HCT116 (cell line): ENCODE measurements around the gene RUVBL1. TPM values are rescaled to one million over a fixed set of nuclear protein-coding genes. Genes with fewer than 3 reads are reported as not detected.
A peak's percentile ranks its signal among the peaks of the same experiment; 100 is the strongest.

ENCODE experiments used
- ATAC-seq: fragments of 200-7000 bp; cut with Tn5 transposase; 2 replicates; pipeline ENCODE4 v1.9.1; 2020; ENCODE audit warnings: mild to moderate bottlenecking, moderate library complexity
- BruUV-seq: library from RNA; stranded (reverse); fragments of 400-500 nt; replicated peaks from 2 replicates; lab custom pipeline; 2021; lab: Mats Ljungman, UMichigan
- CTCF ChIA-PET: fragments of 300-600 bp; sonication (Branson Sonifier 250); formaldehyde crosslinking; loops from one replicate; lab custom pipeline; 2021; ENCODE audit warnings: antibody characterized with exemption; lab: Charles Lee
- POLR2A ChIA-PET: fragments of 300-600, 350-600 bp; sonication (Branson Sonifier 250); formaldehyde crosslinking; loops from one replicate; lab custom pipeline; 2021; ENCODE audit warnings: antibody characterized with exemption; lab: Charles Lee
- RAD21 ChIA-PET, 2 experiments: fragments of 300-600 bp; sonication (Branson Sonifier 250); formaldehyde crosslinking; loops; one replicate each; lab custom pipeline; 2023; ENCODE audit warnings: low total read pairs in 2 of 2; ENCODE audit not compliant: uncharacterized antibody in 2 of 2, unreplicated experiment in 2 of 2, low non-redundant PET in 1 of 2; lab: Charles Lee
- DNase-seq: peaks from one replicate; pipeline ENCODE4 v3.0.0-alpha.2; 2010; ENCODE audit warnings: low read depth, low spot score
- H2AFZ ChIP-seq: fragments of 200-600 bp; shearing (Covaris generic), sonication (generic); 2 replicates; pipeline ENCODE4 v1.6.1; 2017; ENCODE audit warnings: low read depth, mixed run types, mixed read lengths, antibody characterized with exemption, low read length; ENCODE audit not compliant: poor library complexity, severe bottlenecking
- H3K27ac ChIP-seq: 2 replicates; pipeline ENCODE4 v1.5.1; 2012; ENCODE audit warnings: low read depth, low read length
- H3K27me3 ChIP-seq: fragments of 200-600 bp; sonication (generic); 2 replicates; pipeline ENCODE4 v1.6.1; 2016; ENCODE audit warnings: mixed run types, low read length, mixed read lengths; ENCODE audit not compliant: insufficient read depth
- H3K36me3 ChIP-seq, 2 experiments: fragments of 200-500 bp in 1 of 2; fragments of 200-600 bp in 1 of 2; sonication (Bioruptor generic) in 1 of 2; sonication (generic) in 1 of 2; 2 replicates each; pipeline versions ENCODE4 v1.5.1 to v1.6.1; 2014 to 2016; ENCODE audit warnings: low read length in 2 of 2, inconsistent platforms in 1 of 2, mixed read lengths in 1 of 2, mixed run types in 1 of 2; ENCODE audit not compliant: insufficient read depth in 2 of 2, control insufficient read depth in 1 of 2
- H3K4me1 ChIP-seq, 2 experiments: fragments of 200-600 bp in 1 of 2; sonication (generic) in 1 of 2; 2 replicates each; pipeline versions ENCODE4 v1.5.1 to v1.6.1; 2012 to 2017; ENCODE audit warnings: low read length in 2 of 2, inconsistent platforms in 1 of 2, mild to moderate bottlenecking in 1 of 2, mixed read lengths in 1 of 2, mixed run types in 1 of 2, moderate library complexity in 1 of 2; ENCODE audit not compliant: insufficient read depth in 2 of 2, control insufficient read depth in 1 of 2
- H3K4me2 ChIP-seq: fragments of 200-600 bp; sonication (generic); 2 replicates; pipeline ENCODE4 v1.6.1; 2017; ENCODE audit warnings: mixed run types, low read length, mixed read lengths
- H3K4me3 ChIP-seq, 2 experiments: fragments of 200-600 bp in 1 of 2; sonication (generic) in 1 of 2; replicated peaks in 1 of 2; 2 replicates each; pipeline ENCODE4 v1.5.1; 2011 to 2016; ENCODE audit warnings: low read length in 2 of 2, control low read depth in 1 of 2, low read depth in 1 of 2, mild to moderate bottlenecking in 1 of 2, mixed read lengths in 1 of 2, mixed run types in 1 of 2
- H3K79me2 ChIP-seq: fragments of 200-600 bp; sonication (generic); 2 replicates; pipeline ENCODE4 v1.6.1; 2017; ENCODE audit warnings: mild to moderate bottlenecking, mixed run types, low read length, moderate library complexity, mixed read lengths; ENCODE audit not compliant: insufficient read depth
- H3K9ac ChIP-seq: fragments of 200-600 bp; sonication (generic); 2 replicates; pipeline ENCODE4 v1.6.1; 2016; ENCODE audit warnings: low read length, mixed read lengths
- H3K9me2 ChIP-seq: fragments of 200-600 bp; sonication (generic), shearing (Covaris generic); 2 replicates; pipeline ENCODE4 v1.6.1; 2017; ENCODE audit warnings: mixed run types, mild to moderate bottlenecking, moderate library complexity; ENCODE audit not compliant: insufficient read depth
- H3K9me3 ChIP-seq, 2 experiments: fragments of 200-500 bp in 1 of 2; fragments of 200-600 bp in 1 of 2; sonication (Bioruptor generic) in 1 of 2; sonication (generic) in 1 of 2; 2 replicates each; pipeline ENCODE4 v1.6.1; 2014 to 2017; ENCODE audit warnings: low read length in 2 of 2, mixed read lengths in 2 of 2, inconsistent platforms in 1 of 2, low read depth in 1 of 2, mild to moderate bottlenecking in 1 of 2, mixed run types in 1 of 2, moderate library complexity in 1 of 2; ENCODE audit not compliant: control insufficient read depth in 1 of 2, insufficient read depth in 1 of 2
- H4K20me1 ChIP-seq: fragments of 200-600 bp; sonication (generic), shearing (Covaris generic); 2 replicates; pipeline ENCODE4 v1.6.1; 2017; ENCODE audit warnings: mixed run types, mild to moderate bottlenecking, moderate library complexity; ENCODE audit not compliant: insufficient read depth
- ATF3 ChIP-seq: IDR thresholded peaks from 2 replicates; pipeline ENCODE4 v1.6.1; 2012
- RAD21 ChIP-seq: IDR thresholded peaks from 2 replicates; pipeline ENCODE4 v1.6.1; 2012; ENCODE audit warnings: low read depth, mild to moderate bottlenecking
- intact Hi-C: fragments of 100-400 bp; cut with micrococcal nuclease; formaldehyde crosslinking; loops from 2 replicates; pipeline ENCODE4 v1.10.0; 2022
- total RNA-seq: library from RNA; stranded (reverse); gene quantifications from one replicate; pipeline ENCODE4 v1.2.1, GENCODE V29; 2021; ENCODE audit not compliant: unreplicated experiment
- TF ChIP-seq, protein P1 (sequence below), 3 experiments: fragments of 200-600 bp in 1 of 3; sonication (generic) in 1 of 3; IDR thresholded peaks in 2 of 3; conservative IDR thresholded peaks in 1 of 3; 2 replicates each; pipeline ENCODE4 v1.5.1; 2012 to 2017; ENCODE audit warnings: low read depth in 2 of 3, low read length in 2 of 3, antibody characterized with exemption in 1 of 3, borderline replicate concordance in 1 of 3, control low read depth in 1 of 3, mild to moderate bottlenecking in 1 of 3, mixed read lengths in 1 of 3, mixed run types in 1 of 3, moderate library complexity in 1 of 3; ENCODE audit not compliant: insufficient read depth in 1 of 3

RUVBL1 gene
- total RNA-seq, 1 experiment from 2014 or later, result 129 TPM

GRCh38 chr3:128095222-128095703, 28.3 kb downstream of the RUVBL1 start:
- H3K79me2 ChIP-seq, result peaks cover 69% of the 10 kb centered on the region
- no peak overlapping the region; the same call in 1 of the 2 replicates for H3K27ac ChIP-seq
- intact Hi-C loops, result loop anchor here (1.0 to 5.0 kb wide), 2 partner anchors 38 to 487 kb away; no protein-coding TSS in a partner anchor
- no peaks in the 10 kb centered on the region for H3K9me3 ChIP-seq
- ChIA-PET CTCF (interaction anchor here (0.5 to 2.4 kb wide), 11 partner anchors 11 to 513 kb away, joined by 3 to 20 read pairs (median 4); partner anchors contain the start of gene RUVBL1), POLR2A (interaction anchor here (1.2 kb wide), 1 partner anchor 29 kb away, joined by 3 read pairs; the partner anchor contains the start of gene RUVBL1), RAD21 (no interaction called here)
- no peaks in the 10 kb centered on the region for H3K9me2 ChIP-seq
- H3K27me3 ChIP-seq, result no peaks in the 10 kb centered on the region
- TF ChIP-seq RAD21 (peak; percentile 77), ATF3 (no peak)
- TF ChIP-seq, protein P1, sequence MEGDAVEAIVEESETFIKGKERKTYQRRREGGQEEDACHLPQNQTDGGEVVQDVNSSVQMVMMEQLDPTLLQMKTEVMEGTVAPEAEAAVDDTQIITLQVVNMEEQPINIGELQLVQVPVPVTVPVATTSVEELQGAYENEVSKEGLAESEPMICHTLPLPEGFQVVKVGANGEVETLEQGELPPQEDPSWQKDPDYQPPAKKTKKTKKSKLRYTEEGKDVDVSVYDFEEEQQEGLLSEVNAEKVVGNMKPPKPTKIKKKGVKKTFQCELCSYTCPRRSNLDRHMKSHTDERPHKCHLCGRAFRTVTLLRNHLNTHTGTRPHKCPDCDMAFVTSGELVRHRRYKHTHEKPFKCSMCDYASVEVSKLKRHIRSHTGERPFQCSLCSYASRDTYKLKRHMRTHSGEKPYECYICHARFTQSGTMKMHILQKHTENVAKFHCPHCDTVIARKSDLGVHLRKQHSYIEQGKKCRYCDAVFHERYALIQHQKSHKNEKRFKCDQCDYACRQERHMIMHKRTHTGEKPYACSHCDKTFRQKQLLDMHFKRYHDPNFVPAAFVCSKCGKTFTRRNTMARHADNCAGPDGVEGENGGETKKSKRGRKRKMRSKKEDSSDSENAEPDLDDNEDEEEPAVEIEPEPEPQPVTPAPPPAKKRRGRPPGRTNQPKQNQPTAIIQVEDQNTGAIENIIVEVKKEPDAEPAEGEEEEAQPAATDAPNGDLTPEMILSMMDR (IDR thresholded peaks at IDR 0.05 in 2 of 3, conservative IDR thresholded peaks at IDR 0.05 in 1 of 3; ENCODE audit: borderline replicate concordance in 1 of 3, insufficient read depth in 1 of 3, low read depth in 2 of 3, low read length in 2 of 3), result peak; percentile 48 to 75 (median 75)
- no peak overlapping the region for H3K4me3 ChIP-seq
- peak; percentile 32 for DNase-seq
- no TSS peak for BruUV-seq
- no peak overlapping the region for H3K9ac ChIP-seq
- H4K20me1 ChIP-seq, result no peaks in the 10 kb centered on the region; the same call in 1 of the 2 replicates
- peak; percentile 99 for ATAC-seq
- no peak overlapping the region for H3K4me2 ChIP-seq
- H3K4me1 ChIP-seq, result peaks cover 0 to 4% of the 10 kb centered on the region in 2 experiments; a peak in 1 of 4 replicates
- no peak overlapping the region for H2AFZ ChIP-seq
- peaks cover 34 to 74% of the 10 kb centered on the region in 2 experiments for H3K36me3 ChIP-seq
